PFSK-1 (cell line): ENCODE measurements around the gene KDM6A.

Source experiments
- FOXP2 ChIP-seq: optimal IDR thresholded peaks from 2 replicates; pipeline ENCODE3; 2011; ENCODE audit warnings: borderline replicate concordance, control low read depth, inconsistent platforms; ENCODE audit not compliant: insufficient read depth; ENCODE audit errors: extremely low read length, extremely low read depth
- POLR2AphosphoS5 ChIP-seq: IDR thresholded peaks from 2 replicates; pipeline ENCODE4 v1.6.1; 2012; ENCODE audit warnings: low read depth, mild to moderate bottlenecking, control low read depth, low read length, moderate library complexity
- SIN3A ChIP-seq: IDR thresholded peaks from 2 replicates; pipeline ENCODE4 v1.6.1; 2012; ENCODE audit warnings: mild to moderate bottlenecking, low read length, moderate library complexity, borderline replicate concordance; ENCODE audit not compliant: insufficient read depth
- TAF1 ChIP-seq: IDR thresholded peaks from 2 replicates; pipeline ENCODE4 v1.6.1; 2012; ENCODE audit warnings: low read length, control low read depth, borderline replicate concordance; ENCODE audit not compliant: insufficient read depth
- TF ChIP-seq, protein P1 (sequence below), 2 experiments: IDR thresholded peaks; 2 replicates each; pipeline versions ENCODE4 v1.6.1 to v1.8.0; 2011 to 2012; ENCODE audit warnings: low read depth in 2 of 2, low read length in 2 of 2, control low read depth in 1 of 2, inconsistent platforms in 1 of 2, mild to moderate bottlenecking in 1 of 2, moderate library complexity in 1 of 2; ENCODE audit not compliant: insufficient read depth in 1 of 2

Gene KDM6A

DNA sequence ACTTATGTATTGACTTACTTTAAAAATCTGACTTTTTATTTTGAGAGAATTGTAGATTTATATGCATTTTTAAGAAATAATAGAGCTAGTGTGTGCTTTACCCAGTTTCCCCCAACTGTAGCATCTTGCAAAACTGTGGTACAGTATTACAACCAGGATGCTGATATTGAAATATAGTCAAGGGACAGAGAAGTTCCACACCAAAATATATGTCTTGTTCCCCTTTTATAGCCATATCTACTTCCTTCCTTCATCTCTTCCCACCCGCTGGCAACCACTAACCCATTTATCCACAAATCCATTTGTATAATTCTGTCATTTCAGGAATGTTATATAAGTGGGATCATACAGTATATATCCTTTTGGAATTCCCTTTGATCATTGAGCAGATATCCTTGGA lies 16.8 kb downstream of the KDM6A start:
- TF ChIP-seq SIN3A (no peak), TAF1 (no peak), POLR2AphosphoS5 (no peak), FOXP2 (no peak)
- TF ChIP-seq, protein P1, sequence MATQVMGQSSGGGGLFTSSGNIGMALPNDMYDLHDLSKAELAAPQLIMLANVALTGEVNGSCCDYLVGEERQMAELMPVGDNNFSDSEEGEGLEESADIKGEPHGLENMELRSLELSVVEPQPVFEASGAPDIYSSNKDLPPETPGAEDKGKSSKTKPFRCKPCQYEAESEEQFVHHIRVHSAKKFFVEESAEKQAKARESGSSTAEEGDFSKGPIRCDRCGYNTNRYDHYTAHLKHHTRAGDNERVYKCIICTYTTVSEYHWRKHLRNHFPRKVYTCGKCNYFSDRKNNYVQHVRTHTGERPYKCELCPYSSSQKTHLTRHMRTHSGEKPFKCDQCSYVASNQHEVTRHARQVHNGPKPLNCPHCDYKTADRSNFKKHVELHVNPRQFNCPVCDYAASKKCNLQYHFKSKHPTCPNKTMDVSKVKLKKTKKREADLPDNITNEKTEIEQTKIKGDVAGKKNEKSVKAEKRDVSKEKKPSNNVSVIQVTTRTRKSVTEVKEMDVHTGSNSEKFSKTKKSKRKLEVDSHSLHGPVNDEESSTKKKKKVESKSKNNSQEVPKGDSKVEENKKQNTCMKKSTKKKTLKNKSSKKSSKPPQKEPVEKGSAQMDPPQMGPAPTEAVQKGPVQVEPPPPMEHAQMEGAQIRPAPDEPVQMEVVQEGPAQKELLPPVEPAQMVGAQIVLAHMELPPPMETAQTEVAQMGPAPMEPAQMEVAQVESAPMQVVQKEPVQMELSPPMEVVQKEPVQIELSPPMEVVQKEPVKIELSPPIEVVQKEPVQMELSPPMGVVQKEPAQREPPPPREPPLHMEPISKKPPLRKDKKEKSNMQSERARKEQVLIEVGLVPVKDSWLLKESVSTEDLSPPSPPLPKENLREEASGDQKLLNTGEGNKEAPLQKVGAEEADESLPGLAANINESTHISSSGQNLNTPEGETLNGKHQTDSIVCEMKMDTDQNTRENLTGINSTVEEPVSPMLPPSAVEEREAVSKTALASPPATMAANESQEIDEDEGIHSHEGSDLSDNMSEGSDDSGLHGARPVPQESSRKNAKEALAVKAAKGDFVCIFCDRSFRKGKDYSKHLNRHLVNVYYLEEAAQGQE (IDR thresholded peaks at IDR 0.05; ENCODE audit: insufficient read depth in 1 of 2, low read depth in 2 of 2, low read length in 2 of 2): no peak

DNA sequence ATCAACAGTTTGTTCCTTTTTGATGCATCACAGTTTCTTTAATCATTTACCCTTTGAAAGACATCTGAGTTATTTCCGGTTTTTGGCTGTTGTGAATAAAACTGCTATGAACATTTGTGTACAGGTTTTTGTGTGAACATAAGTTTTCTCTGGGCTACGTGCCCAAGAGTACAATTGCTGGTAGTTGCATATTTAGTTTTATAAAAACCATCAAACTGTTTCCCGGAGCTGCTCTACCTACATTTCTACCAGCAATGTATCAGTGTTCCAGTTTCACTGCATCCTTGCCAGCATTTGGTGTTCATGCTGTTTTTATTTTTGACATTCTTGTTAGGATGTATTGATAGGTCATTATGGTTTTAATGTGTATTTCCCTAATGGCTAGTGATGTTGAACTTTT lies 17.3 kb downstream of the KDM6A start:
- TF ChIP-seq TAF1 (no peak), FOXP2 (no peak), SIN3A (no peak), POLR2AphosphoS5 (no peak)
- TF ChIP-seq, protein P1 (IDR thresholded peaks at IDR 0.05; ENCODE audit: insufficient read depth in 1 of 2, low read depth in 2 of 2, low read length in 2 of 2): no peak

DNA sequence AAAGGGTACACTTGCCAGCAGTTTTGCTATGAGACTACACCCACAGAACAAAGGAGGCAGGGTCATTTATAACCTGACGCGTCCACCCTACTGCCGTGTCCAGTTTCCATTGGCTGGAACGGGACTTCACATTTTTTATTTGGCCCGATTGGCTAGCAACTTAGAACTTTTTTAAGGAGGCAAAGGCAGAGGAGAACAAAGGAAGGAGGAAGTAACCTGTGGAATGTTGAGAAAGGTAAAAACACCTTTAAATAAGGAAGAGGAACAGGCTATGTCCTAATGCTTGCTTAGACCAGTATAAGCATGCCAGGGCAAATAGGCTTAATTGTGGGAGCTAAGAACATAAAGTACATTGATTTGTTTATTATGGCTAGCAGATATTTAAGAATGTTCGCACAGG lies 18.7 kb downstream of the KDM6A start:
- TF ChIP-seq POLR2AphosphoS5 (no peak), TAF1 (no peak), SIN3A (no peak), FOXP2 (no peak)
- TF ChIP-seq, protein P1 (IDR thresholded peaks at IDR 0.05; ENCODE audit: insufficient read depth in 1 of 2, low read depth in 2 of 2, low read length in 2 of 2): no peak

DNA sequence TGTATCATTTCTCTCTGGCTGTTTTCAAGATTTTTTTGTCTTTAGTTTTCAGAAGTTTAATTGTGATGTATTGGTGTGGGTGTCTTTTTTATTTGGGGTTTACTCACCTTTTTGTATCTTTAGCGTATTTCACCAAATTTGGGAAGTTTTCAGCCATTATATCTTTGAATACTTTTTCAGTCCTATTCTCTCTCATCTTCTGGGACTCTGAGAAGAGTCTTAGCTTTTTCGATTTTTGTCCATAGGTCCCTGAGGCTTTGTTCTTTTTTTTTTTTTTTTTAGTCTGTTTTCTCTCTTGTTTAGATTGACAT lies 23.8 kb downstream of the KDM6A start:
- no peak for TF ChIP-seq FOXP2
- TF ChIP-seq, protein P1 (IDR thresholded peaks at IDR 0.05; ENCODE audit: insufficient read depth in 1 of 2, low read depth in 2 of 2, low read length in 2 of 2): no peak
- TF ChIP-seq TAF1: no peak
- no peak for TF ChIP-seq SIN3A

DNA sequence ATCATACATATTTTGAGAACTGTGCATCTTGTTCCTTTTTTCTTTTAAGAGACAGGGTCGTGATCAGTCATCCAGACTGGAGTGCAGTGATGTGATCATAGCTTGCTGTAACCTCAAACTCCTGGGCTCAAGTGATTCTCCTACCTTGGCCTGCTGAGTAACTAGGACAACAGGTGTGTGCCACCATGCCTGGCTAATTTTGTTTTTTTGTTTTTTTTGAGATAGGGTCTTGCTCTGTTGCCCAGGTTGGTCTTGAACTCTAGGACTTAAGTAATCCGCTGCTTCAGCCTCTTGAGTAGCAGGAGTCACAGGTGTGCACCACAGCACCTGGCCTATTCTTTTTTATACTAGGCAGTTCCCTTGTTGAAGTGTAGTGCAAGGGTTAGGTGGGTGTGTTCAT lies 24.6 kb downstream of the KDM6A start:
- TF ChIP-seq POLR2AphosphoS5: no peak
- no peak for TF ChIP-seq TAF1
- no peak for TF ChIP-seq FOXP2
